ENCODE measurements around the gene OR1F1. TPM values are rescaled to one million over a fixed set of nuclear protein-coding genes. Genes with fewer than 3 reads are reported as not detected.
A peak's percentile ranks its signal among the peaks of the same experiment; 100 is the strongest.
"Not testable (repeated sequence)": the region's sequence is repeated elsewhere in the genome, so short reads cannot be mapped to it uniquely, and the experiment has no call there.

The OR1F1 gene
- total and polyA plus RNA-seq, 2 of the 8 experiments (the other 6 are each of a cell fraction or from before 2014, with no cell fraction given) = 0.52 to 1.2 TPM

DNA sequence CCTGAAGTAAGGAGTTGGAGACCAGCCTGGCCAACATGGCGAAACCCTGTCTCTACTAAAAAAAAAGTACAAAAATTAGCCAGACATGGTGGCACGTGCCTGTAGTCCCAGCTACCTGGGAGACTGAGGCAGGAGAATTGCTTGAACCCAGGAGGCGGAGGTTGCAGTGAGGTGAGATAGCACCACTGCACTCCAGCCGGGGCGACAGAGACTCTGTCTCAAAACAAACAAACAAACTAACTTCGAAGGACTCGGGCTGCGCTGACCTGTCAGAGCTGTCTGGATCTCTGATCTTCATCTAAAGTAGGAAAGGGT, 5.8 kb upstream of the OR1F1 start:
- H2BK5ac ChIP-seq (ENCODE audit: low read depth, low read length); H4K5ac ChIP-seq (ENCODE audit: insufficient read length, low read depth, low read length); H3K9ac ChIP-seq (replicated peaks in 1 of 4; ENCODE audit: extremely low read depth in 1 of 4, low read depth in 3 of 4, low read length in 3 of 4); H3K27ac ChIP-seq (ENCODE audit: low read depth, low read length); H4K20me1 ChIP-seq (replicated peaks in 1 of 2; ENCODE audit: control insufficient read depth in 1 of 2, insufficient read depth in 2 of 2, low read length in 2 of 2); H3K14ac ChIP-seq (ENCODE audit: insufficient read length); H2BK120ac ChIP-seq (replicated peaks; ENCODE audit: low read depth, low read length); H2BK15ac ChIP-seq (ENCODE audit: low read length); H3K4me1 ChIP-seq (replicated peaks in 1 of 4; ENCODE audit: control insufficient read depth in 3 of 4, insufficient read depth in 4 of 4, low read length in 3 of 4); DNase-seq (ENCODE audit: low read depth in 1 of 2, low spot score in 2 of 2); H4K91ac ChIP-seq (replicated peaks; ENCODE audit: insufficient read length, low read length); H3K36me3 ChIP-seq (ENCODE audit: control insufficient read depth in 2 of 4, insufficient read depth in 4 of 4, low read length in 3 of 4); H2BK20ac ChIP-seq (ENCODE audit: low read length); H2AK5ac ChIP-seq (ENCODE audit: low read depth, low read length); H3K4ac ChIP-seq (replicated peaks; ENCODE audit: insufficient read length, low read depth, low read length); FAIRE-seq; H2BK12ac ChIP-seq (ENCODE audit: low read depth, low read length); H3K23ac ChIP-seq (ENCODE audit: insufficient read length); H2AFZ ChIP-seq (ENCODE audit: low read length); H3K18ac ChIP-seq (ENCODE audit: extremely low read depth, low read length); H3K9me3 ChIP-seq (ENCODE audit: insufficient read depth in 2 of 2, low read depth in 1 of 2, low read length in 1 of 2); H3K79me1 ChIP-seq (ENCODE audit: low read depth, low read length); H3K56ac ChIP-seq (replicated peaks; ENCODE audit: insufficient read length, low read depth, low read length); H3K79me2 ChIP-seq (ENCODE audit: control insufficient read depth in 1 of 2, insufficient read depth in 2 of 2, low read length in 2 of 2); H4K8ac ChIP-seq (ENCODE audit: extremely low read depth, insufficient read depth, low read length): not testable (repeated sequence)
- Histone ChIP-seq H3K27me3 (replicated peaks in 1 of 4; ENCODE audit: control insufficient read depth in 3 of 4, extremely low read depth in 1 of 4, insufficient read depth in 3 of 4, low read length in 3 of 4) (peaks cover 0 to 38% (median 25%) of the 10 kb centered on the region in 4 experiments; a peak in 6 of 7 replicates), H3K4me2 (ENCODE audit: insufficient read depth in 1 of 2, low read depth in 2 of 2, low read length in 2 of 2) (peak overlapping the region; percentile 68 to 87; a peak in 3 of 4 replicates), H3K4me3 (ENCODE audit: extremely low read depth in 1 of 4, insufficient read depth in 2 of 4, low read depth in 3 of 4, low read length in 4 of 4) (peak overlapping the region; percentile 48 to 85 (median 82); a peak in 3 of 8 replicates), H3K23me2 (ENCODE audit: low read depth, low read length) (peaks cover 13% of the 10 kb centered on the region; the same call in 1 of the 2 replicates)
- 36% methylated on average over 8 of the region's 8 CpGs; no CpG with 5 or more reads in 1 of the 2 experiments for WGBS, 2 experiments (ENCODE audit: extremely low coverage in 1 of 2, insufficient coverage in 1 of 2, insufficient read length in 1 of 2, insufficient replicate concordance in 2 of 2, low coverage in 1 of 2, low lambda C conversion rate in 2 of 2, missing lambda C conversion rate in 1 of 2)
- POLR2A ChIA-PET (ENCODE audit: partially characterized antibody) = interaction anchor here (1.1 to 4.5 kb wide), 5 partner anchors 10 to 275 kb away, joined by 3 to 28 read pairs (median 3); no protein-coding TSS in a partner anchor
- peak; percentile 78 for TF ChIP-seq KDM1A (IDR thresholded peaks at IDR 0.05; ENCODE audit: borderline replicate concordance, low read length)
- CTCF ChIA-PET (ENCODE audit: partially characterized antibody) = interaction anchor here (0.7 to 4.8 kb wide), 10 partner anchors 8 to 67 kb away, joined by 3 to 35 read pairs (median 6); partner anchors contain the start of gene ZNF213
